GM13976 (cell line): ENCODE measurements around the gene TEDC1.

ENCODE experiments used
- DNase-seq: peaks from one replicate; pipeline ENCODE4 v3.0.0; 2012; ENCODE audit warnings: low spot score
- CTCF ChIP-seq: IDR thresholded peaks from 2 replicates; pipeline ENCODE4 v1.5.1; 2012; ENCODE audit warnings: borderline replicate concordance, mild to moderate bottlenecking; ENCODE audit not compliant: insufficient read depth; ENCODE audit errors: extremely low read depth, missing control alignments, control extremely low read depth
- in situ Hi-C: fragments of 300-500 bp; cut with MboI; formaldehyde crosslinking; loops from one replicate; pipeline ENCODE4 v1.12.0; 2022; ENCODE audit warnings: low sequenced_read_pairs, mixed read lengths, inconsistent platforms; ENCODE audit not compliant: unreplicated experiment

TEDC1 gene

GRCh38 chr14:105533811-105534498, 42.9 kb downstream of the TEDC1 start:
- DNase-seq: no peak
- TF ChIP-seq CTCF: no peak
- in situ Hi-C loops: no loop called here

GRCh38 chr14:105534586-105534985, 43.5 kb downstream of the TEDC1 start:
- TF ChIP-seq CTCF: no peak
- DNase-seq: no peak
- in situ Hi-C loops: no loop called here

GRCh38 chr14:105536051-105536450, 45.0 kb downstream of the TEDC1 start:
- in situ Hi-C loops: no loop called here
- no peak for TF ChIP-seq CTCF
- DNase-seq: no peak

GRCh38 chr14:105536691-105537579, 45.9 kb downstream of the TEDC1 start:
- no peak for TF ChIP-seq CTCF
- in situ Hi-C loops: no loop called here
- no peak for DNase-seq

GRCh38 chr14:105537580-105538474, 46.8 kb downstream of the TEDC1 start:
- peak; percentile 93 for DNase-seq
- in situ Hi-C loops: no loop called here
- TF ChIP-seq CTCF: peak; percentile 96

GRCh38 chr14:105538481-105539049, 47.5 kb downstream of the TEDC1 start:
- no peak for TF ChIP-seq CTCF
- DNase-seq: no peak

More at GRCh38 chr14:105538481-105539049, 47.5 kb downstream of the TEDC1 start:
- in situ Hi-C loops: no loop called here
